ENCODE results near the gene VENTX. TPM values are rescaled to one million over a fixed set of nuclear protein-coding genes. Genes with fewer than 3 reads are reported as not detected.
A peak's percentile ranks its signal among the peaks of the same experiment; 100 is the strongest.

The VENTX gene
- total RNA-seq, 1 experiment from 2014 or later = 28.0 TPM

DNA sequence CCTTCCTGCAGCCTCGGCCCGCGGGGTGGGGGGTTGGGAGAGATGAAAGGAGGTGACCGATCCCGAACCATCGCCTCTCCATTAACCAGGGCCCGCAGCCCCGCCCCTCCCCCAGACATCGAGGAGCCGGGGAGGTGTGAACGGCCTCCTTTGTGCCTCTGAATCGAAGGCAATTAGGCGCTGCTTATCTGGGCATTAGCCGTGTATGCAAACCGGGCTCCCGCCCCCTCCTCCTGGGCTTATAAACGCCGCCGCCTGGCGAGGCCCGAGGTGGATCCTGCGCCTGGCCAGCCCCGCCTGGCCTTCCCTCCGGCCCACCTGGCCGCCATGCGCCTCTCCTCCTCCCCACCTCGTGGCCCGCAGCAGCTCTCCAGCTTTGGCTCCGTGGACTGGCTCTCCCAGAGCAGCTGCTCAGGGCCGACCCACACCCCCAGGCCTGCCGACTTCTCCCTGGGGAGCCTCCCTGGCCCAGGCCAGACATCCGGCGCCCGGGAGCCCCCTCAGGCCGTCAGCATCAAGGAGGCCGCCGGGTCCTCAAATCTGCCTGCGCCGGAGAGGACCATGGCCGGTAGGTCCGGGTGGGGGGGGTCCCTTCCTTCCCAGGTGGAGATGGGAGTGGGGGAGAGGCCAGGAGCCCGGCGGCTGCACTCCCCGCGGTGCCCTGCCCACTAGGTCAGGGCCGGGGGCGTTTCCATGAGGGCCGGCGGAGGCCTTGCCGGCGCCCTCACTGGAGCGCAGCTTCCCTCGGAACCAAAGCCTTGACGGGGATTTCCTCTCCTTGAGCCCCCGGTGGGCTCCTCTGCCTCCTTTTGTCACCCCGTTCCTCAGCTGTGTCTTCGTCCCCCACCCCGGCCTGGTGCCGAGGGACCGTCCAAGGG, at the start of gene VENTX (continued):
- TF ChIP-seq, protein P1, sequence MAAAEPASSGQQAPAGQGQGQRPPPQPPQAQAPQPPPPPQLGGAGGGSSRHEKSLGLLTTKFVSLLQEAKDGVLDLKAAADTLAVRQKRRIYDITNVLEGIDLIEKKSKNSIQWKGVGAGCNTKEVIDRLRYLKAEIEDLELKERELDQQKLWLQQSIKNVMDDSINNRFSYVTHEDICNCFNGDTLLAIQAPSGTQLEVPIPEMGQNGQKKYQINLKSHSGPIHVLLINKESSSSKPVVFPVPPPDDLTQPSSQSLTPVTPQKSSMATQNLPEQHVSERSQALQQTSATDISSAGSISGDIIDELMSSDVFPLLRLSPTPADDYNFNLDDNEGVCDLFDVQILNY (CRISPR knock-in tag; IDR thresholded peaks at IDR 0.05) = peak; percentile 71; the same call in 1 of the 2 replicates
- TF ChIP-seq TEAD1 (CRISPR knock-in tag; IDR thresholded peaks at IDR 0.05) = peak; percentile 52; the same call in 1 of the 2 replicates
- TF ChIP-seq, protein P2, sequence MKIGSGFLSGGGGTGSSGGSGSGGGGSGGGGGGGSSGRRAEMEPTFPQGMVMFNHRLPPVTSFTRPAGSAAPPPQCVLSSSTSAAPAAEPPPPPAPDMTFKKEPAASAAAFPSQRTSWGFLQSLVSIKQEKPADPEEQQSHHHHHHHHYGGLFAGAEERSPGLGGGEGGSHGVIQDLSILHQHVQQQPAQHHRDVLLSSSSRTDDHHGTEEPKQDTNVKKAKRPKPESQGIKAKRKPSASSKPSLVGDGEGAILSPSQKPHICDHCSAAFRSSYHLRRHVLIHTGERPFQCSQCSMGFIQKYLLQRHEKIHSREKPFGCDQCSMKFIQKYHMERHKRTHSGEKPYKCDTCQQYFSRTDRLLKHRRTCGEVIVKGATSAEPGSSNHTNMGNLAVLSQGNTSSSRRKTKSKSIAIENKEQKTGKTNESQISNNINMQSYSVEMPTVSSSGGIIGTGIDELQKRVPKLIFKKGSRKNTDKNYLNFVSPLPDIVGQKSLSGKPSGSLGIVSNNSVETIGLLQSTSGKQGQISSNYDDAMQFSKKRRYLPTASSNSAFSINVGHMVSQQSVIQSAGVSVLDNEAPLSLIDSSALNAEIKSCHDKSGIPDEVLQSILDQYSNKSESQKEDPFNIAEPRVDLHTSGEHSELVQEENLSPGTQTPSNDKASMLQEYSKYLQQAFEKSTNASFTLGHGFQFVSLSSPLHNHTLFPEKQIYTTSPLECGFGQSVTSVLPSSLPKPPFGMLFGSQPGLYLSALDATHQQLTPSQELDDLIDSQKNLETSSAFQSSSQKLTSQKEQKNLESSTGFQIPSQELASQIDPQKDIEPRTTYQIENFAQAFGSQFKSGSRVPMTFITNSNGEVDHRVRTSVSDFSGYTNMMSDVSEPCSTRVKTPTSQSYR (CRISPR knock-in tag; IDR thresholded peaks at IDR 0.05) = peak; percentile 73
- TF ChIP-seq ETV6 (CRISPR knock-in tag; IDR thresholded peaks at IDR 0.05) = peak; percentile 62; the same call in 1 of the 2 replicates
- TF ChIP-seq, protein P3, sequence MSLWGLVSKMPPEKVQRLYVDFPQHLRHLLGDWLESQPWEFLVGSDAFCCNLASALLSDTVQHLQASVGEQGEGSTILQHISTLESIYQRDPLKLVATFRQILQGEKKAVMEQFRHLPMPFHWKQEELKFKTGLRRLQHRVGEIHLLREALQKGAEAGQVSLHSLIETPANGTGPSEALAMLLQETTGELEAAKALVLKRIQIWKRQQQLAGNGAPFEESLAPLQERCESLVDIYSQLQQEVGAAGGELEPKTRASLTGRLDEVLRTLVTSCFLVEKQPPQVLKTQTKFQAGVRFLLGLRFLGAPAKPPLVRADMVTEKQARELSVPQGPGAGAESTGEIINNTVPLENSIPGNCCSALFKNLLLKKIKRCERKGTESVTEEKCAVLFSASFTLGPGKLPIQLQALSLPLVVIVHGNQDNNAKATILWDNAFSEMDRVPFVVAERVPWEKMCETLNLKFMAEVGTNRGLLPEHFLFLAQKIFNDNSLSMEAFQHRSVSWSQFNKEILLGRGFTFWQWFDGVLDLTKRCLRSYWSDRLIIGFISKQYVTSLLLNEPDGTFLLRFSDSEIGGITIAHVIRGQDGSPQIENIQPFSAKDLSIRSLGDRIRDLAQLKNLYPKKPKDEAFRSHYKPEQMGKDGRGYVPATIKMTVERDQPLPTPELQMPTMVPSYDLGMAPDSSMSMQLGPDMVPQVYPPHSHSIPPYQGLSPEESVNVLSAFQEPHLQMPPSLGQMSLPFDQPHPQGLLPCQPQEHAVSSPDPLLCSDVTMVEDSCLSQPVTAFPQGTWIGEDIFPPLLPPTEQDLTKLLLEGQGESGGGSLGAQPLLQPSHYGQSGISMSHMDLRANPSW (CRISPR knock-in tag; conservative IDR thresholded peaks at IDR 0.05; ENCODE audit: low read depth) = no peak
- TF ChIP-seq, protein P4, sequence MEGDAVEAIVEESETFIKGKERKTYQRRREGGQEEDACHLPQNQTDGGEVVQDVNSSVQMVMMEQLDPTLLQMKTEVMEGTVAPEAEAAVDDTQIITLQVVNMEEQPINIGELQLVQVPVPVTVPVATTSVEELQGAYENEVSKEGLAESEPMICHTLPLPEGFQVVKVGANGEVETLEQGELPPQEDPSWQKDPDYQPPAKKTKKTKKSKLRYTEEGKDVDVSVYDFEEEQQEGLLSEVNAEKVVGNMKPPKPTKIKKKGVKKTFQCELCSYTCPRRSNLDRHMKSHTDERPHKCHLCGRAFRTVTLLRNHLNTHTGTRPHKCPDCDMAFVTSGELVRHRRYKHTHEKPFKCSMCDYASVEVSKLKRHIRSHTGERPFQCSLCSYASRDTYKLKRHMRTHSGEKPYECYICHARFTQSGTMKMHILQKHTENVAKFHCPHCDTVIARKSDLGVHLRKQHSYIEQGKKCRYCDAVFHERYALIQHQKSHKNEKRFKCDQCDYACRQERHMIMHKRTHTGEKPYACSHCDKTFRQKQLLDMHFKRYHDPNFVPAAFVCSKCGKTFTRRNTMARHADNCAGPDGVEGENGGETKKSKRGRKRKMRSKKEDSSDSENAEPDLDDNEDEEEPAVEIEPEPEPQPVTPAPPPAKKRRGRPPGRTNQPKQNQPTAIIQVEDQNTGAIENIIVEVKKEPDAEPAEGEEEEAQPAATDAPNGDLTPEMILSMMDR (IDR thresholded peaks at IDR 0.05) = no peak
- peak; percentile 73 for TF ChIP-seq RELA (CRISPR knock-in tag; IDR thresholded peaks at IDR 0.05; ENCODE audit: borderline replicate concordance)

DNA sequence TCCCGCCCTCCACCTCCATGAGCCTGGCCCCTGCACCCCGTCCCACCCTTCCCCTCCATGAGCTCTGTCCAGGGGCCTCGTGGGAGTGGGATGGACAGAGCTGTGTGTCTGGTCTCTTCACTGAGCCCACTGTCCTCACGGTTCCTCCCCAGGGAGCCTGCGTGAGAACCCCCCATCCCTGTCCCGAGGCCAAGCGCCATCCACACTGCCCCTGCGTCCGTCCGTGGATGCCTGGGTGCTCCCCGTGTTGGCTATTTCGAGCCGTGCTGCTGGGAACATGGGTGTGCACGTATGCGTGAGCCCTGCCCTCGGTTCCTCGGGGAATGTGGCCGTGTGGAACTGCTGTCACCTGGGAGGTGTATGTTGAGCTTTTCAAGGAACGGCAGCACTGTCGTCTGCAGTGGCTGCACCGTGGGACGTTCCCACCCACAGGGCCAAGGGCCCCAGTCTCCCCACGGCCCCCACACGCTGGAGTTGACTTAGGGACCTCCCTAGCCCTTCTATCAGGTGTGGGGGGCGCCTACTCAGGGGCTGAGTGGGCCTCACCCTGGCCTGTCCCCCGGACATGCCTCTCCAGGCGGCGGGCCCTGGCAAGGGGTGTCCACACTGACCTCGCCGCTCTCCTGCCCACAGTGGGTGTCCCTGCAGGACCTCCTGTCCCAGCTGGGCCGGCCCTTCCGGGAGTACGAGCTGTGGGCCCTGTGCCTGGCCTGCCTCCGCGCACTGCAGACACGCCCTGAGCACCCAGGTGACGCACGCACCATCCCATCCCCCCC, 49.6 kb upstream of the VENTX start:
- Mint-ChIP-seq H3K27ac (no peak overlapping the region), H3K27me3 (ENCODE audit: low read depth) (peaks cover 12% of the 10 kb centered on the region), H3K4me1 (no peaks in the 10 kb centered on the region), H3K36me3 (peaks cover 33% of the 10 kb centered on the region), H3K9me3 (peaks cover 20% of the 10 kb centered on the region), H3K4me3 (no peak overlapping the region)
- POLR2A ChIA-PET = no interaction called here
- DNase-seq (ENCODE audit: low spot score) = no peak
- no peak for TF ChIP-seq FOXJ3 (CRISPR knock-in tag; IDR thresholded peaks at IDR 0.05; ENCODE audit: borderline replicate concordance)
- ATAC-seq = no peak
- CTCF ChIA-PET = interaction anchor here (0.6 to 0.8 kb wide), 2 partner anchors 9 to 45 kb away, joined by 3 to 4 read pairs; no protein-coding TSS in a partner anchor

DNA sequence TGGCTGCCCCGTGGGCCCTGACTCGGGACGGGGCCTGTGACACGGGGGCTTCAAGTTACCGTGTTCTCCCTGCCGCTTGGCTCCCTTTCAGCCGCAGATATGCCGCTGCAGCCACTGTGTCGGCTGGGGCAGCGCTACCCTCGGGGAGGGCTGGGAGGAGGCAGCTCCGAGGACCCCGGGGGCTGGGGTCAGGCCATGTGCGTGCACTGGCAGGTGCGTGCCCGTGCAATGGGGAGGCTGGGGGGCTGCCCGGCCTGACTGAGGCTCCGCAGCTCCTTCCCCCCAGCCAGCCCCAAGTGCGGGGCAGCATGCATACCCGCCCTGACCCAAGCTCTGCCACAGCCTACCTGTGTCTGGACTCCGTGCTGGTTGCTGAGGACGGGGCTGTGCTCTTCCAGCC, 48.4 kb upstream of the VENTX start:
- H3K27ac Mint-ChIP-seq = no peak overlapping the region
- no peak for DNase-seq (ENCODE audit: low spot score)
- ATAC-seq = no peak
- TF ChIP-seq, protein P5, sequence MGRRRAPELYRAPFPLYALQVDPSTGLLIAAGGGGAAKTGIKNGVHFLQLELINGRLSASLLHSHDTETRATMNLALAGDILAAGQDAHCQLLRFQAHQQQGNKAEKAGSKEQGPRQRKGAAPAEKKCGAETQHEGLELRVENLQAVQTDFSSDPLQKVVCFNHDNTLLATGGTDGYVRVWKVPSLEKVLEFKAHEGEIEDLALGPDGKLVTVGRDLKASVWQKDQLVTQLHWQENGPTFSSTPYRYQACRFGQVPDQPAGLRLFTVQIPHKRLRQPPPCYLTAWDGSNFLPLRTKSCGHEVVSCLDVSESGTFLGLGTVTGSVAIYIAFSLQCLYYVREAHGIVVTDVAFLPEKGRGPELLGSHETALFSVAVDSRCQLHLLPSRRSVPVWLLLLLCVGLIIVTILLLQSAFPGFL (CRISPR knock-in tag; IDR thresholded peaks at IDR 0.05; ENCODE audit: borderline replicate concordance) = no peak
- TF ChIP-seq ATF1 (CRISPR knock-in tag; IDR thresholded peaks at IDR 0.05) (no peak), ZNF138 (CRISPR knock-in tag; conservative IDR thresholded peaks at IDR 0.05) (no peak), ETV6 (CRISPR knock-in tag; IDR thresholded peaks at IDR 0.05) (no peak), TEAD1 (CRISPR knock-in tag; IDR thresholded peaks at IDR 0.05) (no peak)
- TF ChIP-seq, protein P4 (IDR thresholded peaks at IDR 0.05) = no peak
- TF ChIP-seq, protein P6, sequence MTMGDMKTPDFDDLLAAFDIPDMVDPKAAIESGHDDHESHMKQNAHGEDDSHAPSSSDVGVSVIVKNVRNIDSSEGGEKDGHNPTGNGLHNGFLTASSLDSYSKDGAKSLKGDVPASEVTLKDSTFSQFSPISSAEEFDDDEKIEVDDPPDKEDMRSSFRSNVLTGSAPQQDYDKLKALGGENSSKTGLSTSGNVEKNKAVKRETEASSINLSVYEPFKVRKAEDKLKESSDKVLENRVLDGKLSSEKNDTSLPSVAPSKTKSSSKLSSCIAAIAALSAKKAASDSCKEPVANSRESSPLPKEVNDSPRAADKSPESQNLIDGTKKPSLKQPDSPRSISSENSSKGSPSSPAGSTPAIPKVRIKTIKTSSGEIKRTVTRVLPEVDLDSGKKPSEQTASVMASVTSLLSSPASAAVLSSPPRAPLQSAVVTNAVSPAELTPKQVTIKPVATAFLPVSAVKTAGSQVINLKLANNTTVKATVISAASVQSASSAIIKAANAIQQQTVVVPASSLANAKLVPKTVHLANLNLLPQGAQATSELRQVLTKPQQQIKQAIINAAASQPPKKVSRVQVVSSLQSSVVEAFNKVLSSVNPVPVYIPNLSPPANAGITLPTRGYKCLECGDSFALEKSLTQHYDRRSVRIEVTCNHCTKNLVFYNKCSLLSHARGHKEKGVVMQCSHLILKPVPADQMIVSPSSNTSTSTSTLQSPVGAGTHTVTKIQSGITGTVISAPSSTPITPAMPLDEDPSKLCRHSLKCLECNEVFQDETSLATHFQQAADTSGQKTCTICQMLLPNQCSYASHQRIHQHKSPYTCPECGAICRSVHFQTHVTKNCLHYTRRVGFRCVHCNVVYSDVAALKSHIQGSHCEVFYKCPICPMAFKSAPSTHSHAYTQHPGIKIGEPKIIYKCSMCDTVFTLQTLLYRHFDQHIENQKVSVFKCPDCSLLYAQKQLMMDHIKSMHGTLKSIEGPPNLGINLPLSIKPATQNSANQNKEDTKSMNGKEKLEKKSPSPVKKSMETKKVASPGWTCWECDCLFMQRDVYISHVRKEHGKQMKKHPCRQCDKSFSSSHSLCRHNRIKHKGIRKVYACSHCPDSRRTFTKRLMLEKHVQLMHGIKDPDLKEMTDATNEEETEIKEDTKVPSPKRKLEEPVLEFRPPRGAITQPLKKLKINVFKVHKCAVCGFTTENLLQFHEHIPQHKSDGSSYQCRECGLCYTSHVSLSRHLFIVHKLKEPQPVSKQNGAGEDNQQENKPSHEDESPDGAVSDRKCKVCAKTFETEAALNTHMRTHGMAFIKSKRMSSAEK (CRISPR knock-in tag; IDR thresholded peaks at IDR 0.05; ENCODE audit: borderline replicate concordance) = no peak

More for the DNA sequence above, 48.4 kb upstream of the VENTX start:
- no peaks in the 10 kb centered on the region for H3K4me1 Mint-ChIP-seq
- H3K4me3 Mint-ChIP-seq = no peak overlapping the region
- H3K36me3 Mint-ChIP-seq = peaks cover 36% of the 10 kb centered on the region
- POLR2A ChIA-PET = interaction anchor here (0.6 kb wide), 1 partner anchor 29 kb away, joined by 3 read pairs; no protein-coding TSS in a partner anchor
- CTCF ChIA-PET = no interaction called here
- H3K9me3 Mint-ChIP-seq = peaks cover 26% of the 10 kb centered on the region
- H3K27me3 Mint-ChIP-seq (ENCODE audit: low read depth) = peaks cover 12% of the 10 kb centered on the region
